Nephron (organoid): ENCODE results near the gene ESYT1.

ENCODE experiments used
- H3K27ac Mint-ChIP-seq, 3 experiments: 2 replicates each; pipeline ENCODE4 v1.8.0; 2020; ENCODE audit warnings: mixed read lengths in 3 of 3, mild to moderate bottlenecking in 2 of 3, moderate library complexity in 1 of 3
- H3K27me3 Mint-ChIP-seq: 2 replicates; pipeline ENCODE4 v1.8.0; 2021; ENCODE audit warnings: low read depth, mild to moderate bottlenecking, moderate library complexity, mixed read lengths
- H3K36me3 Mint-ChIP-seq: 2 replicates; pipeline ENCODE4 v1.8.0; 2020; ENCODE audit warnings: low read depth, mixed read lengths
- H3K4me1 Mint-ChIP-seq: 2 replicates; pipeline ENCODE4 v1.8.0; 2020; ENCODE audit warnings: mixed read lengths
- H3K4me3 Mint-ChIP-seq, 3 experiments: 2 replicates each; pipeline ENCODE4 v1.8.0; 2020; ENCODE audit warnings: mild to moderate bottlenecking in 3 of 3, mixed read lengths in 3 of 3, moderate library complexity in 2 of 3
- H3K9me3 Mint-ChIP-seq: 2 replicates; pipeline ENCODE4 v1.8.0; 2020; ENCODE audit warnings: mixed read lengths
- TF ChIP-seq, protein P1 (sequence below), 3 experiments: fragments of 200-600 bp; sonication (generic); IDR thresholded peaks; one replicate each; pipeline ENCODE4 v1.5.0; 2021; ENCODE audit warnings: antibody characterized with exemption in 3 of 3; ENCODE audit not compliant: unreplicated experiment in 3 of 3

Gene ESYT1

DNA sequence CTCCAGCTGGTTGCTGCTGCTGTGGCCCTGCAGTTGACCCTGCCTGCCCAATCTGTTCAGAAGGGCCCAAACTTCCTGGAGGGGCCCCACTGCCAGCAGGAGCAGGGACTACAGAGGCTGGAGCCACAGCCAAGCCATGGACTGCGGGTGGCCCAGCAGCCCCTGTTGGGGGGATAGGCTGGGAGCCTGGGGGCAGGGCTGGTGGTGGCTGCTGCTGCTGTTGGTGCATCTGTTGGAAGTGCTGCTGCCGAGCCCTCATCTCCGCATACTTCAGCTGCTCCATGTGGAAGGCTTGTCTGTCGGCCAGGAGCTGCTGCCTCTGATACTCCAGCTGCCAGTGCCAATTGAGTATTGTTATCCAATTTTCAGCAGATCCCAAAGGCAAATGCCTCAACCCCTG, 37.3 kb downstream of the ESYT1 start:
- H3K4me3 Mint-ChIP-seq: peak overlapping the region in 1 of 3 experiments; percentile 0
- TF ChIP-seq, protein P1, sequence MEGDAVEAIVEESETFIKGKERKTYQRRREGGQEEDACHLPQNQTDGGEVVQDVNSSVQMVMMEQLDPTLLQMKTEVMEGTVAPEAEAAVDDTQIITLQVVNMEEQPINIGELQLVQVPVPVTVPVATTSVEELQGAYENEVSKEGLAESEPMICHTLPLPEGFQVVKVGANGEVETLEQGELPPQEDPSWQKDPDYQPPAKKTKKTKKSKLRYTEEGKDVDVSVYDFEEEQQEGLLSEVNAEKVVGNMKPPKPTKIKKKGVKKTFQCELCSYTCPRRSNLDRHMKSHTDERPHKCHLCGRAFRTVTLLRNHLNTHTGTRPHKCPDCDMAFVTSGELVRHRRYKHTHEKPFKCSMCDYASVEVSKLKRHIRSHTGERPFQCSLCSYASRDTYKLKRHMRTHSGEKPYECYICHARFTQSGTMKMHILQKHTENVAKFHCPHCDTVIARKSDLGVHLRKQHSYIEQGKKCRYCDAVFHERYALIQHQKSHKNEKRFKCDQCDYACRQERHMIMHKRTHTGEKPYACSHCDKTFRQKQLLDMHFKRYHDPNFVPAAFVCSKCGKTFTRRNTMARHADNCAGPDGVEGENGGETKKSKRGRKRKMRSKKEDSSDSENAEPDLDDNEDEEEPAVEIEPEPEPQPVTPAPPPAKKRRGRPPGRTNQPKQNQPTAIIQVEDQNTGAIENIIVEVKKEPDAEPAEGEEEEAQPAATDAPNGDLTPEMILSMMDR (IDR thresholded peaks at IDR 0.05; ENCODE audit: unreplicated experiment in 3 of 3): no peak
- no peaks in the 10 kb centered on the region for H3K27me3 Mint-ChIP-seq
- H3K4me1 Mint-ChIP-seq: peaks cover 26% of the 10 kb centered on the region
- H3K9me3 Mint-ChIP-seq: no peaks in the 10 kb centered on the region
- peaks cover 77% of the 10 kb centered on the region for H3K36me3 Mint-ChIP-seq
- H3K27ac Mint-ChIP-seq: peak overlapping the region; percentile 65 to 82 (median 73)

GRCh38 chr12:56169229-56169759, 41.2 kb downstream of the ESYT1 start:
- Mint-ChIP-seq H3K27me3 (no peaks in the 10 kb centered on the region), H3K4me1 (peaks cover 11% of the 10 kb centered on the region), H3K9me3 (no peaks in the 10 kb centered on the region), H3K36me3 (peaks cover 76% of the 10 kb centered on the region), H3K4me3 (no peak overlapping the region), H3K27ac (peak overlapping the region in 1 of 3 experiments; percentile 74)
- TF ChIP-seq, protein P1 (IDR thresholded peaks at IDR 0.05; ENCODE audit: unreplicated experiment in 3 of 3): no peak

DNA sequence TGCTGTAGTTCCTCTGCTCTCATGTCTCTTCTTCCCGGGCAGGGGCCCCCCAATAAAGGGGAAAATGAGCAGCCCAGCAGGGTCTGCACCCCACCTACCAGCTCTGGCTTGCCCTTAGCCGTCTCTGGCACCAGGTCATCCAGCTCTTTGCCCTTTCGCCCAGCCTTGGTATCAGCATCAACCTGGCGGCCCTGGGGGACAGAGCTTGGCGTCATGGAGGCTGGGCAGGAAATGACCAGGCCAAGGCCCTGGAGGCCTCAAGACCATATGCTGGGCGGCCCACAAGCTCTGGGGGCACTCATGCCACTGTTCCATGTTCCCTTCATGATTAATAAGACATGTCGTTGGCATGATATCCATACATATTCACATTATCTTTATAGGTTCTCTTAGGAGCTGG, 44.8 kb downstream of the ESYT1 start:
- TF ChIP-seq, protein P1 (IDR thresholded peaks at IDR 0.05; ENCODE audit: unreplicated experiment in 3 of 3): no peak
- no peak overlapping the region for H3K27ac Mint-ChIP-seq
- no peaks in the 10 kb centered on the region for H3K9me3 Mint-ChIP-seq
- H3K4me3 Mint-ChIP-seq: no peak overlapping the region
- no peaks in the 10 kb centered on the region for H3K4me1 Mint-ChIP-seq
- H3K27me3 Mint-ChIP-seq: no peaks in the 10 kb centered on the region
- peaks cover 83% of the 10 kb centered on the region for H3K36me3 Mint-ChIP-seq

- Mint-ChIP-seq H3K4me3 (no peak overlapping the region), H3K4me1 (no peaks in the 10 kb centered on the region), H3K27ac (no peak overlapping the region), H3K27me3 (no peaks in the 10 kb centered on the region), H3K36me3 (peaks cover 81% of the 10 kb centered on the region), H3K9me3 (no peaks in the 10 kb centered on the region)
- TF ChIP-seq, protein P1 (IDR thresholded peaks at IDR 0.05; ENCODE audit: unreplicated experiment in 3 of 3): no peak
Measured at GRCh38 chr12:56178347-56178746, 50.3 kb downstream of the ESYT1 start.

DNA sequence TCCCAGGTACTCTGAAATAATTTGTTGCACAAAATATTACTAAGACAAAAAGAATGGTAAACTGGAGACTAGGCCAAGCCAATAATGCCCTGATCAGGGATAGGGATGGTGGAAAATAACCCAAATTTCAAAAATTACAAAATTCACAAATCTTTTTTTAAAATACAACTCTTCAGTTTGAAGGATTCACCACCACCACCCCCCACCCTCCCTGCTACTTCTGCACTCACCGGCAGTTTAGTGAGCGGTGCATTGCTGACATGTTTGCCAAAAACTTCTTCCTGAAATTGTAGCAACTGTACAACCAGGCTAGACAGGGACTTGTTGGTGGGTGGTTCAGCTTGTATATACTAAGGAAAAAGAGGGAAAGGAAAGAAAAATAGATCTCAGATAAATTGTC, 58.9 kb downstream of the ESYT1 start:
- Mint-ChIP-seq H3K27ac (no peak overlapping the region), H3K36me3 (peaks cover 36% of the 10 kb centered on the region), H3K4me3 (peak overlapping the region; percentile 91 to 96 (median 96)), H3K9me3 (no peaks in the 10 kb centered on the region), H3K27me3 (no peaks in the 10 kb centered on the region), H3K4me1 (peaks cover 13% of the 10 kb centered on the region)
- TF ChIP-seq, protein P1 (IDR thresholded peaks at IDR 0.05; ENCODE audit: unreplicated experiment in 3 of 3): no peak

GRCh38 chr12:56188131-56188777, 60.2 kb downstream of the ESYT1 start:
- Mint-ChIP-seq H3K4me3 (peak overlapping the region; percentile 91 to 96 (median 96)), H3K9me3 (no peaks in the 10 kb centered on the region), H3K27me3 (no peaks in the 10 kb centered on the region), H3K4me1 (peaks cover 20% of the 10 kb centered on the region), H3K27ac (peak overlapping the region; percentile 93 to 98 (median 95)), H3K36me3 (peaks cover 30% of the 10 kb centered on the region)
- TF ChIP-seq, protein P1 (IDR thresholded peaks at IDR 0.05; ENCODE audit: unreplicated experiment in 3 of 3): no peak
